Loucy (cell line): ENCODE data around the gene DOK6.

Experiments
- H2AFZ ChIP-seq: fragments of 200-600 bp; sonication (generic); 2 replicates; pipeline ENCODE4 v1.6.0; 2016; ENCODE audit warnings: antibody characterized with exemption, mild to moderate bottlenecking, low read length, moderate library complexity
- H3F3A ChIP-seq: fragments of 200-600 bp; 2 replicates; pipeline ENCODE4 v1.6.0; 2016; ENCODE audit warnings: antibody characterized with exemption, low read depth, mild to moderate bottlenecking
- H3K27me3 ChIP-seq: fragments of 200-600 bp; sonication (generic); 2 replicates; pipeline ENCODE4 v1.6.1; 2014; ENCODE audit warnings: low read length, mild to moderate bottlenecking; ENCODE audit not compliant: insufficient read depth, poor library complexity, severe bottlenecking
- H3K36me3 ChIP-seq: fragments of 200-600 bp; sonication (generic); 2 replicates; pipeline ENCODE4 v1.6.1; 2016; ENCODE audit warnings: low read length; ENCODE audit not compliant: insufficient read depth
- H3K4me1 ChIP-seq: fragments of 200-600 bp; sonication (generic); 2 replicates; pipeline ENCODE4 v1.5.1; 2014; ENCODE audit warnings: low read length, mild to moderate bottlenecking; ENCODE audit not compliant: insufficient read depth, poor library complexity, severe bottlenecking
- H3K4me2 ChIP-seq: fragments of 200-600 bp; sonication (generic); 2 replicates; pipeline ENCODE4 v1.6.0; 2014; ENCODE audit warnings: antibody characterized with exemption, low read length, low read depth, mild to moderate bottlenecking; ENCODE audit not compliant: poor library complexity, severe bottlenecking
- H3K4me3 ChIP-seq: fragments of 200-600 bp; sonication (generic); 2 replicates; pipeline ENCODE4 v1.5.1; 2014; ENCODE audit warnings: low read length, mild to moderate bottlenecking, mixed read lengths; ENCODE audit not compliant: poor library complexity, severe bottlenecking
- H3K79me2 ChIP-seq: fragments of 200-600 bp; sonication (generic); 2 replicates; pipeline ENCODE4 v1.6.1; 2014; ENCODE audit warnings: low read length; ENCODE audit not compliant: insufficient read depth
- H3K9ac ChIP-seq: fragments of 200-600 bp; sonication (generic); 2 replicates; pipeline ENCODE4 v1.6.0; 2014; ENCODE audit warnings: mild to moderate bottlenecking, low read depth, low read length, moderate library complexity; ENCODE audit not compliant: poor library complexity, severe bottlenecking
- H3K9me2 ChIP-seq: fragments of 200-600 bp; sonication (generic); replicated peaks from 2 replicates; pipeline ENCODE4 v1.6.1; 2016; ENCODE audit warnings: low read depth, low read length, mixed read lengths
- H3K9me3 ChIP-seq: fragments of 200-600 bp; sonication (generic); 2 replicates; pipeline ENCODE4 v1.6.1; 2014; ENCODE audit warnings: mild to moderate bottlenecking, antibody characterized with exemption, low read length, low read depth; ENCODE audit not compliant: insufficient read depth
- H4K20me1 ChIP-seq: fragments of 200-600 bp; sonication (generic); 2 replicates; pipeline ENCODE4 v1.6.0; 2014; ENCODE audit warnings: antibody characterized with exemption, low read length, mild to moderate bottlenecking; ENCODE audit not compliant: insufficient read depth, poor library complexity, severe bottlenecking
- EZH2phosphoT487 ChIP-seq: fragments of 200-600 bp; IDR thresholded peaks from 2 replicates; pipeline ENCODE4 v1.6.1; 2018; ENCODE audit warnings: antibody characterized with exemption, mild to moderate bottlenecking, moderate library complexity, borderline replicate concordance
- TF ChIP-seq, protein P1 (sequence below): fragments of 200-600 bp; sonication (generic); conservative IDR thresholded peaks from 2 replicates; pipeline ENCODE4 v1.5.1; 2014; ENCODE audit warnings: mild to moderate bottlenecking, antibody characterized with exemption, low read length

DOK6 gene

GRCh38 chr18:69523582-69523981, 122.9 kb downstream of the DOK6 start:
- no peak overlapping the region for H2AFZ ChIP-seq
- no peaks in the 10 kb centered on the region for H3K27me3 ChIP-seq
- H3K36me3 ChIP-seq, result no peaks in the 10 kb centered on the region
- no peaks in the 10 kb centered on the region for H3F3A ChIP-seq
- H3K9ac ChIP-seq, result no peak overlapping the region
- H3K9me2 ChIP-seq, result no peaks in the 10 kb centered on the region
- H3K4me2 ChIP-seq, result no peak overlapping the region
- H3K4me1 ChIP-seq, result no peaks in the 10 kb centered on the region
- no peak overlapping the region for H3K4me3 ChIP-seq
- TF ChIP-seq, protein P1, sequence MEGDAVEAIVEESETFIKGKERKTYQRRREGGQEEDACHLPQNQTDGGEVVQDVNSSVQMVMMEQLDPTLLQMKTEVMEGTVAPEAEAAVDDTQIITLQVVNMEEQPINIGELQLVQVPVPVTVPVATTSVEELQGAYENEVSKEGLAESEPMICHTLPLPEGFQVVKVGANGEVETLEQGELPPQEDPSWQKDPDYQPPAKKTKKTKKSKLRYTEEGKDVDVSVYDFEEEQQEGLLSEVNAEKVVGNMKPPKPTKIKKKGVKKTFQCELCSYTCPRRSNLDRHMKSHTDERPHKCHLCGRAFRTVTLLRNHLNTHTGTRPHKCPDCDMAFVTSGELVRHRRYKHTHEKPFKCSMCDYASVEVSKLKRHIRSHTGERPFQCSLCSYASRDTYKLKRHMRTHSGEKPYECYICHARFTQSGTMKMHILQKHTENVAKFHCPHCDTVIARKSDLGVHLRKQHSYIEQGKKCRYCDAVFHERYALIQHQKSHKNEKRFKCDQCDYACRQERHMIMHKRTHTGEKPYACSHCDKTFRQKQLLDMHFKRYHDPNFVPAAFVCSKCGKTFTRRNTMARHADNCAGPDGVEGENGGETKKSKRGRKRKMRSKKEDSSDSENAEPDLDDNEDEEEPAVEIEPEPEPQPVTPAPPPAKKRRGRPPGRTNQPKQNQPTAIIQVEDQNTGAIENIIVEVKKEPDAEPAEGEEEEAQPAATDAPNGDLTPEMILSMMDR, result no peak
- no peak for TF ChIP-seq EZH2phosphoT487
- H3K9me3 ChIP-seq, result no peaks in the 10 kb centered on the region
- H4K20me1 ChIP-seq, result no peaks in the 10 kb centered on the region
- H3K79me2 ChIP-seq, result no peaks in the 10 kb centered on the region

DNA sequence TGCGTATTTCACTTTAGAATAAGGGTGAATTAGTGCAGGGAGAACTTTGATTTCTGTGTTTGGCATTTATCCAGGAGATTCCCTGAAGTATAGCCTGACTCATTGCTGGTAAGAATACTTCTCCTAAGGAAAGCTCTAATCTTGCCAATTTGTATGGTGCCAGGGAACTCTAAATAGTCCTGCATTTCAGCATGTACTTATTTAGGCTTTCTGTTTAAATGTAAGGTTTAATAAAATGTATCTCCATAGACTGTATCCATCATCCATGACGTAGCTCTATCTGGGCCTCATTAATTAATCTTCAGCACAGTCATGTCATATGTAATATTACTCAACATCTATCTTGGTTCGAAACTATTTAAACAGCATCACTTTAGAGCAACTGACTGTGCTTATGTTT, 127.7 kb downstream of the DOK6 start:
- no peaks in the 10 kb centered on the region for H3K36me3 ChIP-seq
- H3K4me1 ChIP-seq, result no peaks in the 10 kb centered on the region
- no peak overlapping the region for H2AFZ ChIP-seq
- H3K27me3 ChIP-seq, result no peaks in the 10 kb centered on the region
- no peaks in the 10 kb centered on the region for H3K9me2 ChIP-seq
- H3K79me2 ChIP-seq, result no peaks in the 10 kb centered on the region
- TF ChIP-seq, protein P1, result no peak
- TF ChIP-seq EZH2phosphoT487, result no peak
- H3F3A ChIP-seq, result no peaks in the 10 kb centered on the region
- no peak overlapping the region for H3K4me3 ChIP-seq
- no peaks in the 10 kb centered on the region; the same call in 1 of the 2 replicates for H3K9me3 ChIP-seq
- no peak overlapping the region for H3K9ac ChIP-seq
- H3K4me2 ChIP-seq, result no peak overlapping the region
- no peaks in the 10 kb centered on the region for H4K20me1 ChIP-seq

GRCh38 chr18:69529151-69529550, 128.5 kb downstream of the DOK6 start:
- Histone ChIP-seq H3K9me3 (no peaks in the 10 kb centered on the region; the same call in 1 of the 2 replicates), H3K4me3 (no peak overlapping the region), H3K4me2 (no peak overlapping the region), H3K9me2 (no peaks in the 10 kb centered on the region), H3K9ac (no peak overlapping the region), H3K27me3 (no peaks in the 10 kb centered on the region), H3F3A (no peaks in the 10 kb centered on the region), H3K79me2 (no peaks in the 10 kb centered on the region), H4K20me1 (no peaks in the 10 kb centered on the region), H2AFZ (no peak overlapping the region), H3K4me1 (no peaks in the 10 kb centered on the region), H3K36me3 (no peaks in the 10 kb centered on the region)
- TF ChIP-seq, protein P1, result no peak
- no peak for TF ChIP-seq EZH2phosphoT487
